Lower leg skin (tissue), 3 donors: ENCODE results near the gene DSTN.

Experiments
- POLR2A ChIP-seq, 2 donors: fragments of 450-650 bp; IDR thresholded peaks; one replicate each; pipeline ENCODE4 v1.6.1; 2016 to 2017; ENCODE audit warnings: antibody characterized with exemption in 2 of 2, mild to moderate bottlenecking in 1 of 2, moderate library complexity in 1 of 2
- TF ChIP-seq, protein P1 (sequence below), 3 donors: fragments of 450-650 bp; IDR thresholded peaks; one replicate each; pipeline ENCODE4 v1.5.1; 2016; ENCODE audit warnings: antibody characterized with exemption in 3 of 3, mild to moderate bottlenecking in 3 of 3, moderate library complexity in 2 of 3

- TF ChIP-seq, protein P1, sequence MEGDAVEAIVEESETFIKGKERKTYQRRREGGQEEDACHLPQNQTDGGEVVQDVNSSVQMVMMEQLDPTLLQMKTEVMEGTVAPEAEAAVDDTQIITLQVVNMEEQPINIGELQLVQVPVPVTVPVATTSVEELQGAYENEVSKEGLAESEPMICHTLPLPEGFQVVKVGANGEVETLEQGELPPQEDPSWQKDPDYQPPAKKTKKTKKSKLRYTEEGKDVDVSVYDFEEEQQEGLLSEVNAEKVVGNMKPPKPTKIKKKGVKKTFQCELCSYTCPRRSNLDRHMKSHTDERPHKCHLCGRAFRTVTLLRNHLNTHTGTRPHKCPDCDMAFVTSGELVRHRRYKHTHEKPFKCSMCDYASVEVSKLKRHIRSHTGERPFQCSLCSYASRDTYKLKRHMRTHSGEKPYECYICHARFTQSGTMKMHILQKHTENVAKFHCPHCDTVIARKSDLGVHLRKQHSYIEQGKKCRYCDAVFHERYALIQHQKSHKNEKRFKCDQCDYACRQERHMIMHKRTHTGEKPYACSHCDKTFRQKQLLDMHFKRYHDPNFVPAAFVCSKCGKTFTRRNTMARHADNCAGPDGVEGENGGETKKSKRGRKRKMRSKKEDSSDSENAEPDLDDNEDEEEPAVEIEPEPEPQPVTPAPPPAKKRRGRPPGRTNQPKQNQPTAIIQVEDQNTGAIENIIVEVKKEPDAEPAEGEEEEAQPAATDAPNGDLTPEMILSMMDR (IDR thresholded peaks at IDR 0.05) = no peak
- no peak for TF ChIP-seq POLR2A (IDR thresholded peaks at IDR 0.05)
Measured at GRCh38 chr20:17568045-17568788, 1.7 kb upstream of the DSTN start.
